Chondrocyte (in vitro differentiated cells): ENCODE results near the gene HPSE2. TPM values are rescaled to one million over a fixed set of nuclear protein-coding genes. Genes with fewer than 3 reads are reported as not detected.

ENCODE experiments used
- DNase-seq: peaks from one replicate; pipeline ENCODE4 v3.0.0; 2021; ENCODE audit warnings: mixed read lengths, low spot score
- H3K27ac Mint-ChIP-seq: one replicate; pipeline ENCODE4 v1.8.0; 2021; ENCODE audit warnings: mild to moderate bottlenecking, moderate library complexity, mixed read lengths; ENCODE audit not compliant: unreplicated experiment
- H3K27me3 Mint-ChIP-seq: 2 replicates; pipeline ENCODE4 v1.8.0; 2021; ENCODE audit warnings: low read depth, mixed read lengths
- H3K36me3 Mint-ChIP-seq: 2 replicates; pipeline ENCODE4 v1.8.0; 2021; ENCODE audit warnings: low read depth, mixed read lengths
- H3K4me1 Mint-ChIP-seq: 2 replicates; pipeline ENCODE4 v1.8.0; 2021; ENCODE audit warnings: low read depth, mild to moderate bottlenecking, mixed read lengths
- H3K4me3 Mint-ChIP-seq: one replicate; pipeline ENCODE4 v1.8.0; 2021; ENCODE audit warnings: mild to moderate bottlenecking, moderate library complexity, mixed read lengths; ENCODE audit not compliant: unreplicated experiment
- H3K9me3 Mint-ChIP-seq: 2 replicates; pipeline ENCODE4 v1.8.0; 2021; ENCODE audit warnings: low read depth, mixed read lengths
- total RNA-seq: library from RNA; stranded (reverse); gene quantifications from 3 replicates; pipeline ENCODE4 v1.2.1, GENCODE V29; 2021
- TF ChIP-seq, protein P1 (sequence below): fragments of 200-600 bp; sonication (generic); IDR thresholded peaks from 2 replicates; pipeline ENCODE4 v1.5.0; 2021; ENCODE audit warnings: antibody characterized with exemption, mild to moderate bottlenecking, moderate library complexity

HPSE2 gene
- total RNA-seq, 1 donor from 2014 or later = not detected

DNA sequence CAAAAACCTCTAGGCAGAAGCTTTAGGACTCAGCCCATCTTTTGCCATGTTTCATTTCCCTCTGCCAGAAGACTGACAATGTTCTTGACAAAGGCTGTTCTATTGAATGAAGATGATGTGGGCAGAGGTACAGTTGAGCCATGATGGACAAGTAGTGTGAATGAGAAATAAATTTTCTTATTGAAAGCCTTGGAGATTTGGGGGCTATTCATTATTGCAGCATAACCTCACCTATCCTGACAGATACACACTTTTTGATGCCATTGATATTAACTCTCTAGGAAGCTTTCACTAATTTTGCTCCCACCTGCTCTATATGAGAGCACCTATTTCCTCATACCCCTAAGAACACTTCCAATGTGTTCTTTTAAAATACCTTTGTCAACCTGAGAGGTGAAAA lies 752.0 kb downstream of the HPSE2 start:
- H3K36me3 Mint-ChIP-seq = no peaks in the 10 kb centered on the region
- H3K27me3 Mint-ChIP-seq = no peaks in the 10 kb centered on the region
- no peak overlapping the region for H3K4me3 Mint-ChIP-seq
- TF ChIP-seq, protein P1, sequence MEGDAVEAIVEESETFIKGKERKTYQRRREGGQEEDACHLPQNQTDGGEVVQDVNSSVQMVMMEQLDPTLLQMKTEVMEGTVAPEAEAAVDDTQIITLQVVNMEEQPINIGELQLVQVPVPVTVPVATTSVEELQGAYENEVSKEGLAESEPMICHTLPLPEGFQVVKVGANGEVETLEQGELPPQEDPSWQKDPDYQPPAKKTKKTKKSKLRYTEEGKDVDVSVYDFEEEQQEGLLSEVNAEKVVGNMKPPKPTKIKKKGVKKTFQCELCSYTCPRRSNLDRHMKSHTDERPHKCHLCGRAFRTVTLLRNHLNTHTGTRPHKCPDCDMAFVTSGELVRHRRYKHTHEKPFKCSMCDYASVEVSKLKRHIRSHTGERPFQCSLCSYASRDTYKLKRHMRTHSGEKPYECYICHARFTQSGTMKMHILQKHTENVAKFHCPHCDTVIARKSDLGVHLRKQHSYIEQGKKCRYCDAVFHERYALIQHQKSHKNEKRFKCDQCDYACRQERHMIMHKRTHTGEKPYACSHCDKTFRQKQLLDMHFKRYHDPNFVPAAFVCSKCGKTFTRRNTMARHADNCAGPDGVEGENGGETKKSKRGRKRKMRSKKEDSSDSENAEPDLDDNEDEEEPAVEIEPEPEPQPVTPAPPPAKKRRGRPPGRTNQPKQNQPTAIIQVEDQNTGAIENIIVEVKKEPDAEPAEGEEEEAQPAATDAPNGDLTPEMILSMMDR = no peak
- H3K27ac Mint-ChIP-seq = no peak overlapping the region
- no peaks in the 10 kb centered on the region for H3K4me1 Mint-ChIP-seq
- no peak for DNase-seq
- no peaks in the 10 kb centered on the region for H3K9me3 Mint-ChIP-seq

DNA sequence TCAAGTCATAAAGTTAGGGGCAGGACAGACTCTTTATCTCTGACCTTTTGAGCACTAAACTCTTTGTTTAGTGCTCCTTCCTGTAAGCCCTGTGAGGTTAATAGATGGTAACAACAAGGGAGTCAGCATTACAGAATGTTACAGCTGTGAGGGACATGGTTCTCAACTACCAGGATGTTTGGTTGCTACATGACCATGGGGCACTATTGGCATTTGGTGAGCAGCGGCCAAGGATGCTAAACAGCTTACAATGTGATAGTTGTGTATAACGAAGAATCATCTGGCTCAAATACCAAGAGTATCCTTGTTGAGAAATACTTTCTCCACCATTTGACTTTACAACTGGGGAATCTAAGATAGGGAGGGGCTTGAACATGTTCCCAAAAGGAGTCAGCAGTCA lies 753.6 kb downstream of the HPSE2 start:
- Mint-ChIP-seq H3K36me3 (no peaks in the 10 kb centered on the region), H3K27me3 (no peaks in the 10 kb centered on the region), H3K9me3 (no peaks in the 10 kb centered on the region), H3K4me1 (no peaks in the 10 kb centered on the region), H3K4me3 (no peak overlapping the region), H3K27ac (no peak overlapping the region)
- TF ChIP-seq, protein P1 = no peak
- no peak for DNase-seq

DNA sequence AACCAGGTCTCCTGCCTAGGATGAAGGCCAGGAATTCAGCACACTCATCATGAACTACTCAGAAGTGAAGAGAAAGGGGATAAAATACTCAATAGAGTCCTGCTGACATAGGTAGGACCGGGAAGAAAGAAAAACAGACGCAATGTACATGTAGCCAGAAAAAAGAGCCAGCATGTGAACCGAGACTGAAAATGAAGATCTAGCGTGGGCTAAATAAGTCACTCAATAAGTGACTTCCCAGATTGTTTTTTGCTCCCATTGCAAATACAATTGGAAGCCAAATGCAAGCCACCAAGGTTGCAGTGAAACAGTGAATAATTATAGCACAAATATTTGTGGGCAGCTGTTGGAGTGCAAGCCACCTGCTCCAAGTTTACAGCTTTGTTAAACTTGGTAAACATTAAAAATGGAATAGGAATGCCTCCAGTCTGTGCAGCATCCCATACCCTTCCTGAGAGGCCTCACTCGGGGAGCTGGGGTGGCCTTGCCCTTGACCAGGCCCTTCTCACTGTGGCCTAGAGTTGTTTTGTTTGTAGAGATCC lies 754.2 kb downstream of the HPSE2 start:
- Mint-ChIP-seq H3K4me1 (no peaks in the 10 kb centered on the region), H3K27me3 (no peaks in the 10 kb centered on the region), H3K36me3 (no peaks in the 10 kb centered on the region), H3K27ac (no peak overlapping the region), H3K4me3 (no peak overlapping the region), H3K9me3 (no peaks in the 10 kb centered on the region)
- TF ChIP-seq, protein P1 = no peak
- no peak for DNase-seq

DNA sequence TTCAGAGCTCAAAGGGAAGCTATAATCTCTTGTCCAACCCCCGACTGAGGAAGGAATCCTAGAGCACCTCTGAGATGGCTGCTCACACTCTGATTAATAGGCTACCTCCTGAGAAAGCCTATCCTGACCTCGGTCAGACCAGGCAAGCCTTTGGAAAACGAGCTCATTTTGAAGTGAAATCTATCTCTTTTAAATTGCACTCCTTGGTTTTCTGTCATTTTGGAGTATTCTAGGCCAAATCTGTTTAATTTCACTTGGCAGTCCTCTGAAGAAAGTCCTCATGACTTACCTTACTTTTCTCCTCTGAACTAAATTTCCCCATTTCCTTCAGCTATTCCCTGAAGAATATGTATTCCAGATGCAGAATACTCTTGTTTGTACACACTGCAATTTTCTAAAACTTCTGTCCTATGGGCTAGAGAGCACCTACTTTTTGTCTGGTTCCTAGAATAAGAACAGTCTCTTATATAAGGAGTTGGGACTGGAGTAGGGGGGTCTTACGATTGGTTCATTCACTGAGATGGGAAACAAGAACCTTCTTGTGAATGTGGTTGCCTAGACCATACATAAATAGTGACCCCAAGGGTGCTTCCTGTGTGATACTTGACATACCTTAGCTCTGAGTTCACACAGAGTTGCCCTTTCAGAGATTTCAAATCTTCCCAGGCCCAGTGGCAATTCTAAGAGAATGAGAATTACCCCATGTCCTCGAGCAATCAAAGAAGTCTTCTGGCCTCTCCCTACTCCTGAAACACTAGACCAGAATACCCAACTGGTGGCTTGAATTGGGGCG lies 757.0 kb downstream of the HPSE2 start:
- Mint-ChIP-seq H3K4me1 (no peaks in the 10 kb centered on the region), H3K27me3 (no peaks in the 10 kb centered on the region), H3K36me3 (no peaks in the 10 kb centered on the region), H3K4me3 (no peak overlapping the region), H3K9me3 (no peaks in the 10 kb centered on the region), H3K27ac (no peak overlapping the region)
- DNase-seq = no peak
- TF ChIP-seq, protein P1 = no peak

DNA sequence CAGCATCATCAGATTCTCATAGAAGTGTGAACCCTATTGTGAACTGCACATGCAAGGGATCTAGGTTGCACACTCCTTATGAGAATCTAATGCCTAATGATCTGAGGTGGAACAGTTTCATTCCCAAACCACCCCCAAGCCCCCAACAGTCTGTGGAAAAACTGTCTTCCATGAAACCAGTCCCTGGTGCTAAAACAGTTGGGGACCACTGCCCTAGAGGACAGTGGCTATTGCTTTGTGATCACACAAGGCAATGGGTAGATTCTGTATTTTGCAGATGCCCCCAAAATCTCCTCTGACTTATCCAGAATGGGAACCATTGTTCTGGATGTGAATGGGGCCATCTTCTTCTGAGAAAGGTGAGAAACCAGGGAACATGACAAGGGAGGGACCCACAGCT lies 757.8 kb downstream of the HPSE2 start:
- no peak overlapping the region for H3K27ac Mint-ChIP-seq
- no peaks in the 10 kb centered on the region for H3K27me3 Mint-ChIP-seq
- H3K4me1 Mint-ChIP-seq = no peaks in the 10 kb centered on the region
- H3K4me3 Mint-ChIP-seq = no peak overlapping the region
- TF ChIP-seq, protein P1 = no peak
- no peaks in the 10 kb centered on the region for H3K36me3 Mint-ChIP-seq
- no peaks in the 10 kb centered on the region for H3K9me3 Mint-ChIP-seq
- DNase-seq = no peak
